Activated gamma-delta T cell (primary cell): ENCODE results near the gene RASL10B.
"Not testable (repeated sequence)": the region's sequence is repeated elsewhere in the genome, so short reads cannot be mapped to it uniquely, and the experiment has no call there.

ENCODE experiments used
- DNase-seq: peaks from one replicate; lab custom pipeline; 2025; lab: John Stamatoyannopoulos, UW
- total RNA-seq, 2 donors: gene quantifications; one replicate each; lab custom pipeline; 2026; lab: John Stamatoyannopoulos, UW

Gene RASL10B, protein sequence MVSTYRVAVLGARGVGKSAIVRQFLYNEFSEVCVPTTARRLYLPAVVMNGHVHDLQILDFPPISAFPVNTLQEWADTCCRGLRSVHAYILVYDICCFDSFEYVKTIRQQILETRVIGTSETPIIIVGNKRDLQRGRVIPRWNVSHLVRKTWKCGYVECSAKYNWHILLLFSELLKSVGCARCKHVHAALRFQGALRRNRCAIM
- 0.15 to 0.35 reads per million in 2 donors for total RNA-seq

DNA sequence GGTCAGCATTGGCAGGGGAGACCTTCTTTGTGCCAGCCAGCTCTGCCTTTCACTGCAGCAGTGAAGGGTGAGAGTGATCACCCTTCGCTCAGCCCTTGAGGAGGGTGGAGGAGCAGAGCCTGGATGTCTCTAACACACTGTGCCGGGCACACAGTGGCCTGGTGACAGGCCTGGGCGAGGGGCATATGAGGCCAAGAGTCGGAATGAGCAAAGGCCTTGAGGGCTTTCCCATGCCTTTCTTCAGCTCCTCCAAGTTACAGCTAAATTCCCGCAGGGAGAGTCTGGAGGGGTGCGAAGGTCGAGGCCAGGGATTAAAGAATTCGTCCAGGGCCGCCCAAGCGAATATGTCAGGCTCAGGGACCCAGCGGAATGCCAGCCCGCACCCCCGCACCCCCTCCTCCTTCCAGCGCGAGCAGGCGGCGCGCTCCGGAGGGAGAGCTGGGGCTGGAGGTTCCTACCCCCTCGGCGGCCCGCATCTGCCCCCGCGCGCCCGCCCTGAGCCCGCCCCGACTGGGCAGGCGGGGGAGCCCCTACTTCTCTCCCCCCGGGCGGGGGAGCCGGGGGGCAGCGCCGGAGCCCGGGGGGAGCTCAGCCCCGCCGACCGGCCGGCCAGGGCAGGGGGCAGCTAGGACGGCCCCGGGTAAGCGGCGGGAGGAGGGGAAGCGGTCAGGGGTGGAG lies at the start of gene RASL10B:
RASL10B (plus strand) TSS at position 401 of the 678 bp plus-strand sequence. CDS start 3,546 bp downstream, outside the sequence.
- DNase-seq, result peak; percentile 26

DNA sequence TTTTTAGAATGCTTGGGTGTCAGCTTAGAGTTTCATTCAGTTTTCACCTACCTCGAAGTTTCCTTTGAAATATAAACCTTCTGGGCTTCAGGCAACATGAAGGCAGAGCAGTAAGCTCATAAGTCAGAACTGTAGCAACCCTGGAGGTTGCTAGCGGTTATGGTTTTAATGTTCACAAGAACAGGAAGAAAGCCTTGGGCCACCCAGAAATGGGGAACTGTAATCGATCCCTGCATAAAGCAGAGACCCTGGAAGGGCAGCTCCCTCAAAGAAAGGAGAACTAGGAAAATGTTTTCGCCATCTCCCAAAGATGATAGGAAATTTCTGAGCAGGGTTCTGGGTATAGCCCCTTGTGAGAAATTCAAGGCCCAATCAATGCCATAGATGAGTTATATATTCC lies 47.8 kb upstream of the RASL10B start:
- DNase-seq, result no peak

DNA sequence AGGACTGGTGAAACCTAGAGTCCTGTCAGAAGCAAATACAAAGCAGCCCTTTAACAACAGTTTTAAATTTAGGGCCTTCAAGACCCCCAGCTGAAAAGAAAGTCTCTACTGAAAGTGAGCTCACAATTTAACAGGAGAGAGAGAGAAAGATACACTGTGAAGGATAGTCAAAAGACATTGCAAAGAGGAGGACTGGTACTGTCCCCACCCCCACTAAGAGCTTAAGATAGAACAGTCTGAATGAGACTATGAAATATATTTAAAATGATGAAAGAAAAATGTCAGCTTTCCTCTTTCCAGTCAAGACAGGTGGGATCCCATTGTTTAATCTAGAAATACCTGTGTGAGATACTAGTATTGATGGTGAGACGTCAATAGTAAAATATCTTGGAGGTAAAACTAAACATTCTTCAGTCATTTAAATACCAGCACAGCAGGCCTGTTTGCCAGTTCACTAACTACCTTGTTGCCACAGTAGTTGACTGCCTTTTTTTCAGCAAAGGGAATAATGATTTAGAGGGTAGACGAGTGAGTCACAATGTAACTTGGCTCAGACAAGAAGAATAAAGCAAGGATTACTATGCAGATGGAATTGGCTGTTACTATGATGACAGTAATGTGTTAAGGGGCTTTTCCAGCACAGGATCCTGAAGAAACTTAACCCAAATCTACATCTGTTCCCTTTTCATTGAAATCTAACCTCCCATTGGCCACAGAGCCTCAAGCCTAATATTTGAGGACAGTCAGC lies 47.2 kb upstream of the RASL10B start:
- DNase-seq, result no peak

DNA sequence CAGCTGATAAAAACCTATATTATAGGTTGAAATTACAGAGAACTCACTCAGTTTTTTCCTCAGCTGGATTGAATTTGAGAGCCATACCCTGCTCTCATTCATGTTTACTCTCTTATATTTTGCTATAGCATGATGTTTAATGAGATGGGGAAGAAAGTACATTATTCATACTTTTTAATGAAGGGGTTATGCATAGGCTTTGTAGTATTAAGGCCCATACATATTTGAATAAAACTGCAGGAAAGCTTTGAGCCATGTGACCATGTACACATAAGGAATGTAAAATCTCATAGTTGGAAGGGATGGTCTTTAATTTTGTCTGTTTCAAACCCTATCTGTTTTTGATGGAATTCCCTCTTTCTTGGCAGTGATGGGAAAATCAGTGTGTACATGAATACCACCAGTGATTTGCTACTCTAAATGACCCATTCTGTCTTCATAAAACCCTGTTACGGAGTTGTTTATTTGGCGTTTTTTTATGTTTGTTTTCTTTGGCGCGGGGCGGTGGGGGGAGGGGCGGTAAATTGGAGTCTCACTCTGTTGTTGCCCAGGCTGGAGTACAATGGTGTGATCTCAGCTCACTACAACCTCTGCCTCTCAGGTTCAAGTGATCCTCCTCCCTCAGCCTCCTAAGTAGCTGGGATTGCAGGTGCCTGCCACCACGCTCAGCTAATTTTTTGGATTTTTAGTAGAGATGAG lies 38.8 kb upstream of the RASL10B start:
- no peak for DNase-seq

DNA sequence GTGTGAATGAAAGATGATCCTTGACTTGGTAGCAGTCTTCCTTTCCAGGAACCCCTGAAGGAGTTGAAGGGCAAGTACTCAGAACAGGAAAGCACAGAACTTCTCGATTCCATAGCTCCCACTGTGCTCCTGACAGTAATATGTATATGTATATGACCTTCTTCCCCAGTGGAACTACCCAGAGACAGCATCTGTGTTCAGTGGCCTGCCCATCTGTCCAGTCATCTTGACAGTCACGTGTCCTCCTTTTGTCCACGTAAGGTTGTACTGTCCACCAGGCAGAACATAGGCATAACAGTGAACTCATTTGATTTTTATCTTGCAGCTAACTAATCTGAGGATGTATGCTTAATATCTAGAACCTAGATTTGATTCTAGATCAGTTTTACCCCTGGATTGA lies 37.8 kb upstream of the RASL10B start:
- DNase-seq, result no peak

DNA sequence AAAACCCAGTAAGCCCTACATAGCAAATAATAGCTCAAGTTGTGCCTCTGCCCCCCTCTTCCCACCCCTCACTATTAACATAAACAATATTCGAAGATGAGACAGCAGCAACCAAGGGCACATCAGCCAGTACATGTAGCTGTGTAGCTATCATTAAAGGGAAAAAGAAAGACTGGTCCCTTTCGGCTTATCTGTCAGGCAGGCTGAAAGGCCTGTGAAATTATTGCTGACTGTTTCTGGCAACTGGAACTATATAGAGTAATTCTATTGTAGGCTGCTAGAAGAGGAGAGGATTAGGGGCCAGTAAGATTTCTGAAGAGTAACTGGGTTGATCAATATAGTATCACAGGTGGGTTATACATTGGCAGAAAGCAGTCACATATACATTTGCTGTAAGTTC lies 36.5 kb upstream of the RASL10B start:
- no peak for DNase-seq

DNA sequence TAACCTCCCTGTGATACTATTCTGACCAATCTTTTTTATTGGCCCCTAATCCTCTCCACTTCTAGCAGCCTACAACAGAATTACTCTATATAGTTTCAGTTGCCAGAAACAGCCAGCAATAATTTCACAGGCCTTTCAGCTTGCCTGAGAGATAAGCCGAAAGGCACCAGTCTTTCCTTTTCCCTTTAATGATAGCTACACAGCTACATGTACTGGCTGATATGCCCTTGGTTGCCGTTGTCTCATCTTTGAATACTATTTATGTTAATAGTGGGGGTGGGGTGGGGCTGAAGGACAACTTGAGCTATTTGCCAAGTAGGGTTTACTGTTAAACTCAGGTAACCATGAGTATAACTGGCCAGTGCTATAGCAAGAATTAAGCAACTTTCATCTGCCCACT lies 35.8 kb upstream of the RASL10B start:
- no peak for DNase-seq

DNA sequence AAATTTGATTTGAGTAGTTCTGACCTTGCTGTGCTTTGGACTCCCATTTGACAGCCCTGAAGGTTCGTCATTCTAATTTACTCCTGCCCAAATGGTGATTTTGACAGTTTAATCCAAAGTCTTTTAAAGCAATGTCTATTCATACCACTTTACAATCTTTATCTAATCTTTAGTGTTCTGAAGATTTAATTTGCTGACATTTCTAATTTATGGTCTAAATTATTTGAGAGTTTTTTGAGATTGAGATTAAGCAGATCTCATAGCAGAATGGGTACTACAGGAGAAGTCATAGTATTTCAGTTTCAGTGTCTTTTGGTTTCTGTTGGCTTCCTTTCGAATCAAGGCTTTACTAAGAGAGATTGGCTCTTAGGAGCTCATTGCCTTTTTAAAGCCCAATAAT lies 32.6 kb upstream of the RASL10B start:
- no peak for DNase-seq

DNA sequence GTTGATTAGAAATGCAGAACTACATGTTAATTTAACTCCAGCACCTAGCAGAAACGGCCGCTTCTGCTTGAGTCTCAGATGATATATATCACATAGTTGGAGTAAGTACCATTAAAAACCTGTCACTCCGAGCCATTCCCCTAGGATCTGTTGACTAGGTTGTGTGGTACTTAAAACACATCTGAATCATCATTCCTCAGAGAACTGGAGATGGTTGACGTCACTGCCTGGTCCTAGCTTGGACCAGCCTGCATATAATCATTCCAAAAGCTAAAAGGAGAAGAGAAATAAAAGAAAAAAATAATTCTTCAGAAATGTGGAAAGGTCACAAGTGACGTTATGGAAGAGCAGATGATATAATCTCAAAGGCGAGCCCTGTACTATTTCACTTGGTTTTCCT lies 31.3 kb upstream of the RASL10B start:
- DNase-seq, result no peak

DNA sequence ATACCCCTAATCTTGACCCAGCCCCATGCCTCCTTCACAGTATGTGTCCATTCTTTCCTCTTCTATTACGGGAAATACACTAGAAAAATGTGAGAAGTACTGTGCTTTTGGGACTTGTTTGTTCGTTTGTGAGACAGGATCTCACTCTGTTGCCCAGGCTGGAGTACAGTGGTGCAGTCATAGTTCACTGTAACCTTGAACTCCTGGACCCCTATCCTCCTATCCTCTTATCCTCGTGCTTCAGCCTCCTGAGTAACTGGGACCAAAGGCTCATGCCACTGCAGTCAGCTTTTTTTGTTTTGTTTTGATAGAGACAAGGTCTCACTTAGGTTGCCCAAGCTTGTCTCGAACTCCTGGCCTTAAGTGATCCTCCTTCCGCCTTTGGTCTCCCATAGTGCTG lies 29.9 kb upstream of the RASL10B start:
- no peak for DNase-seq

DNA sequence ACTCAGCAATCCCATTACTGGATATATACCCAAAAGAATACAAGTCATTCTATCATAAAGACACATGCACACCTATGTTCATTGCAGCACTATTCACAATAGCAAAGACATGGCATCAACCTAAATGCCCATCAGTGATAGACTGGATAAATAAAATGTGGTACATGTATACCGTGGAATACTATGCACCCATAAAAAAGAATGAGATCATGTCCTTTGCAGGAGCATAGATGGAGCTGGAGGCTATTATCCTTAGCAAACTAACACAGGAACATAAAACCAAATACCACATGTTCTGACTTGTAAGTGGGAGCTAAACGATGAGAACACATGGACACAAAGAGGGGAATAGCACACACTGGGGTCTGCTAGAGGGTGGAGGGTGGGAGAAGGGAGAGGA lies 28.1 kb upstream of the RASL10B start:
- not testable (repeated sequence) for DNase-seq

DNA sequence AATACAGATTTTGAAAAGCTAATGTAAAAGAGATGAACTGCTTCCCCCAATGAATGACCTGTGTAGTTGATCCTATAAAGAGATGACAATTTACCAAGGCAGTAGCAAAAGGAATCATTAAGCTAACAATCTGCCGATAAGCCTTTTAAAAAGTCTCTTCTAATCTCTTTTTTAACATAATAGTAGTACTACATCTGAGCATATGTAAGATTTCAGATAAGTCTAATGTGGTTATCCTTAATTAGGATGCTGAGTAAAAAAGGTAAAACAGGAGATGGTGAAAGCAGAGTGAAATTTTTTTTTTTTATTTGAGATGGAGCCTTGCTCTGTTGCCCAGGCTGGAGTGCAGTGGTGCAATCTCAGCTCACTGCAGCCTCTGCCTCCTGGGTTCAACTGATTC lies 26.2 kb upstream of the RASL10B start:
- DNase-seq, result no peak

DNA sequence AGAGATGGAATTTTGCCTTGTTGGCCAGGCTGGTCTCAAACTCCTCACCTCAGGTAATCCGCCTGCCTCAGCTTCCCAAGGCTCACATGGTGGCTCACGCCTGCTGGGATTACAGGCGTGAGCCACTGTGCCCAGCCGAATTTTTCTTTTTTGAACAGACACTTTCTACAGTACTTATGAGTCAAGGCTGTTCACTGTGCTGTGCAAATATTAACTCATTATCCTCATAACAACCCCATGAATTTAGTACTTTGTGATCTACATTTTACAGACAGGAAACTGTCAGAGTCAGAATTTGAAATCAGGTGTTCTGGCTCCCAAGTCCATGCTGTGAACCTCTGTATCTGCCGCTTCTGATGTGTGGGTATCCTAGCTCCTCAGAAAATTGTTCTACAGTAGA lies 25.7 kb upstream of the RASL10B start:
- no peak for DNase-seq

DNA sequence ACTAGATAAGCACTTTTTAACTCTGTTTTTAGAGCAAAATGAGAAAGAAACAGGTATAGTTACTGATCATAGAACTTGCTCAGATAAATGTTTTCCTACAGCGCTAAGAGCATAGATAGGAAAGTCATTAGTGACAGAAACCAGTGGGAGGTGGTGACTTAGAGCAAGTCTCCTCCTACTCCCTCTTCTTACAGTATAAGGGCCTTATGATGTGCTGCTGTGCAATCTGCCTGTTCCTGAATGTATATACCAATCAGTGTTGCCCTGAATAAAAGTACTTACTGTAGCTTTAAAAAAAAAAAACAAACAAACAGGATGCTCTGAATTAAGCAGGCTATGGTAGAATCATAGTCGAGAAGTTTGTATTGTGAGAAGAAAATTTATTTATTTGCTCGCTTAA lies 23.3 kb upstream of the RASL10B start:
- DNase-seq, result no peak

DNA sequence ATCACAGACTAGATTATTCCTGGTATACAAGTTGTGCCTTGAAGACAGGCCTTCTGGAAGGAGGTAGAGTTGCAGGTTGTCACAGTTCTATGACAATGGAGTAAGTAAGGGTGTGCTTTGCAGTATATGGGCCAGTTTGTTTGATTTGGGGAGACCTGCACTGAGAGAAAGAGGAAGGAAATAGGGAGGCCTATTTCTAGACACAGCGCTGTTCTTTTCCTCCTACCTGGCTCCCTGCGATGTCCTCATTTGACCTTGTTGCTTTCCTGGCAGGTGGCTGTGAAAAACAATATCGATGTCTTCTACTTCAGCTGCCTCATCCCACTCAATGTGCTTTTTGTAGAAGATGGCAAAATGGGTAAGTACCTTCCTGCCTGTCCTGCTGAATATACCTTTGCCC lies 22.5 kb upstream of the RASL10B start:
- no peak for DNase-seq

DNA sequence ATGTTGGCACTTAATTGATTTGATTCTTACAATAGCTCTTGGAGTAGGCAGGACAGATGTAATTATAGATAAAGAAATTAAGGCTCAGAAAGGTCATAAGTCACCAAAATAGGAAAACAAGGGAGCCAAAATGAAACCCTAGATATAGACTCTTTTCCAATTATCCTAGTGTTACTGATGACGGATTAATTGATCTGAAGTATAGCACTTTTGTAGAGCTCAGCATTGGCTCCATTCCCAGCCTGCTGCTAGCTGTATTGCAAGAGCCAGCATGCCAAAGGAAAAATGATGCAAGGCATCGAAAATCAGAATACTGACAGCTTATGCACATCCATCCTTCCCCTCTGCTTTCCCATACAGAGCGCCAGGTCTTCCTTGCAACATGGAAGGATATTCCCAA lies 21.6 kb upstream of the RASL10B start:
- no peak for DNase-seq

DNA sequence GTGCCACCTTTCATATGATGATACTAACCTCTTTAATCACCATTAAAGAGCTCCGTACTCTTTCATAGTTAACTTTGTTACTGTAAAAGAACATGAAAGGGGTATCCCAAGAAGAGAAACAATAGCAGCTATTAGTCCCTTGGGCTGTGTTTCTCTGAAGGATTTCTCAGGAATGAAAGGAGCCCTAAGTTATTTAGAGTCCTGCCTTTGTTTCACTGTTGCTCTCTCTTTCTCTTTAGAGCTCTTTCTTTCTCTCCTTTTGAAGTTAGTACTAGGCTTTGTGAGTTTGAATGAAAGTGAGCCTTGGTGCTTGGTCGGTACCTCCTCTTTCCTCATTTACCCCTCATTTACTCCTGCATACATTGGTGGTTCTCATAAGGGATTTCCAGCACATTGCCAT lies 20.5 kb upstream of the RASL10B start:
- DNase-seq, result no peak

DNA sequence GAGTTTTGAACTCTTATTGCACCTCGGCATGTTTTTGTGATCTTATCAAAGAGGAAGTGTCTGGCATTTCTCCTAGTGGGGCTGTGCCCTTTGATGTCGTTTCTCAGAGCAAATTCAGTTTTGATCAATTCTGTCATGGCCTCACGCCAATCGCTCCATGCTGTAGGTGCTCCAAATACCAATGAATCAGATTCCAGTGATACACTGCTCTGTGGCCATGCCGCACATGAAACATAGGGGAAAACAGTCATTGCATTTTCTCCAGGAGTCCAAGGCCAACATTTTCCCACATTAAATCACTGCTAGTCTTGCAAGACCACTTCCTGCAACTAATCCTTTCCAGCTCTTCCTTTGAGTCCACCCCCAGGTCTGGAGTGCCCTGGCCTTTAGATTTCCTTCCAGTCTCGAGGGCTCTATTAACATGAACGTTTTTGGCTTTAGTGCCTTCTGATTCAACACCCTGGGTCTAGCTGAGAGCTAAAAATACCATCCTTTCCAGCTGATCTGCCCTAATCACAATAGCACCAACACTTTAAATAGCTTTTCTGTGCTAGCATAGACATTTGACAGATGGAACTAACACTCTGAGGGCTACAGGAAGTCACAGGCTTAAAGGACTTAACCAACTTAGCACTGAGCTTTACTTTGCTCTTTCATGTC lies 18.2 kb upstream of the RASL10B start:
- no peak for DNase-seq

DNA sequence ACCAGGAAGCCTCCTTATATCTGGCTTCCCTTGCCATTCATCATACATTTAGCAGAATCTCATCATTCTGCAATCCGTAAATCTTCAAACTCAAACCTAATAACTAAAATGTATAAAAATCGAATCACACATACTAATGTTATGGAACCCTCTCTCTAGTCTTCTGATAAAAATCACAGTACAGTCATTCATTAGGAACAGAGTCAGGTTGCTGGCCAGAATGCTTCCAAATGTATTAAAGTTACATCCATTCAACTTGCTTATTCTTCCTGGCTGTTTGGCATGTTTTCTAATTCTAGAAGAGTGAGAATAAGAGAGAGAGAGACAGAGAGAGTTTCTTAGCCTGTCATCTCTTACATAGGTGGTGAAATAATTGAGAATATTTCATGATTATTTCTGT lies 16.5 kb upstream of the RASL10B start:
- DNase-seq, result no peak

DNA sequence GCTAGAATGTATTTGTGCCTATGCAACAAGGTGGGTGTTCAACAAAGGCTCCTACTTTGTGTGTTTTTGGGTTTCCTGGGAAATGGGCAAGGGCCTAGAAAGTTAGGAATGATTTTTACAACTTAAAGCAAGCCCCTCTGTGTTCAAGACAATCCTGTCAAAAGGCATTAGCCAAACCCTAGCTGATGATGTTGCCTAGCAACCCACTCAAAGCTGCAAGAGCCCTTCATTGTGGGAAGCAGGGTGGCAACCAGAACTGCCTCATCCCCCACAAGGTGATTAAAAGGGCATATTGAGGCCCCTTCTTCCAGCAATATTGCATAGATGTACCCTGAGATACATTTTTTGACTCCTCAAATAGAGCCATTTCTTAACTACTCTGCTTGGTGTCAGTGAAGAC lies 16.0 kb upstream of the RASL10B start:
- no peak for DNase-seq

DNA sequence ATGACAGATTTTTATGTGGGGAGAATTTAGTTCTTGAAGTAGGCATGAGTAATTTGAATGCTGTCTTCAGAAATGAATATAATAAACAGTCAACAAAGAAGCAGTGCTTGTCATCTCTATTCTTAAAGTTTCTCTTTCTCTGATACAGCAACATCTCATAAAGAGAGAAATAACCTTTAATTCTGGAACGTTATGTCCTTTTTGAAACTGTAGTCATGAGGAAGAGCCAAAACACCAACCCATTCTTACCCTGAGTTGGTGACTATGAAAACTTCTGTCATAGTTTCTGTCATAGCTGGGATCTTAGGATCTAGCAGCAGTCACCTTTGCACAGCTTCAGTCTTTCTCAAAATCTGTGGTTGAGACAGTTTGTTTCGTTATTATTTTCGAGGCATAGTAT lies 15.3 kb upstream of the RASL10B start:
- no peak for DNase-seq

DNA sequence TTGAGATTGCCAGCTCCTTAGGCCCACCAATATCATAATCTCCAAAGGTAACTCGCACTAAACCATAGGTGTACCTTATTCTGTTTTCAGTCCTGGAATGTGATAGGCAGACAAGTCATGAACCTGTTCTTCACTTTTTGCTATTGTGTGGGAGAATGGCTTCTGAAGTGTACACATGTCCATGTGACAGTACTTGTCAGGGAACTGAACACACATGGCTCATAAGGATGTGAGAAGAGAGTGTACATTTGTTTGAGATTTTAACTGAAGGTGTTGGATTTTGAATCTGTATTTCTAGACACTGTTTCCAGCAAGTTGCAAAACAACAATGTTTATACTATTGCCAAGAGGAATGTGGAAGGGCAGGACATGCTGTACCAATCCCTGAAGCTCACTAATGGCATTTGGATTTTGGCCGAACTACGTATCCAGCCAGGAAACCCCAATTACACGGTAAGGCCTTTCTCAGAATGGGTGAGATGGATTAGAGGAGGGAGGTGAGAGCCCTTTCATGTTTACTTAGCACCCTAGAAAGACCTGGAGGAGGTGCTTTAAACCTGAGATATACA lies 14.5 kb upstream of the RASL10B start:
- no peak for DNase-seq
